H1 (cell line): Measurements from ENCODE around the gene CNGA4. TPM values are rescaled to one million over a fixed set of nuclear protein-coding genes. Genes with fewer than 3 reads are reported as not detected.

ENCODE experiments used
- ATF3 ChIP-seq: IDR thresholded peaks from 2 replicates; pipeline ENCODE4 v1.6.1; 2011; ENCODE audit warnings: low read depth, mild to moderate bottlenecking, low read length; ENCODE audit not compliant: insufficient read depth
- CHD1 ChIP-seq: IDR thresholded peaks from 2 replicates; pipeline ENCODE4 v1.6.1; 2012; ENCODE audit warnings: low read depth, low read length, improper control_type of control experiment
- CTCF ChIP-seq, 3 experiments: IDR thresholded peaks; 1 replicate in 2 of 3; 2 replicates in 1 of 3; pipeline versions ENCODE4 v1.5.1 to v1.6.1; 2011; ENCODE audit warnings: low read length in 3 of 3, mild to moderate bottlenecking in 3 of 3, inconsistent platforms in 2 of 3, low read depth in 1 of 3, moderate library complexity in 1 of 3; ENCODE audit not compliant: insufficient read depth in 1 of 3; ENCODE audit errors: control extremely low read depth in 1 of 3
- POU5F1 ChIP-seq: IDR thresholded peaks from 2 replicates; pipeline ENCODE4 v1.6.1; 2011; ENCODE audit warnings: low read depth, mild to moderate bottlenecking, low read length, moderate library complexity
- SP4 ChIP-seq: IDR thresholded peaks from 2 replicates; pipeline ENCODE4 v1.6.1; 2012; ENCODE audit warnings: low read length, inconsistent platforms
- TAF1 ChIP-seq: IDR thresholded peaks from 2 replicates; pipeline ENCODE4 v1.6.1; 2011; ENCODE audit warnings: mild to moderate bottlenecking, low read depth, low read length
- polyA plus RNA-seq, 7 experiments: library from polyadenylated mRNA; depleted of rRNA in 3 of 7; stranded (reverse) in 5 of 7; unstranded in 2 of 7; fragments of >200 nt in 5 of 7; fragments of 200-250 nt in 2 of 7; gene quantifications; 1 replicate in 5 of 7; 2 replicates in 1 of 7; 4 replicates in 1 of 7; pipeline versions ENCODE4 v1.2.1 to v1.2.3, GENCODE V29; 2011 to 2013; ENCODE audit warnings: missing spikeins in 2 of 7, mixed read lengths in 2 of 7
- total RNA-seq: library from RNA; stranded (reverse); fragmentation: NEBNext Ultra II Directional; extraction: Animal tissue kit (Norgen Biotek cat#: 25700); gene quantifications from 2 replicates; pipeline ENCODE4 v1.2.1, GENCODE V29; 2021

Gene CNGA4
- total and polyA plus RNA-seq, 2 of the 8 experiments (the other 6 are each of a cell fraction or from before 2014, with no cell fraction given), result 0.29 TPM; not detected in 1

- peak; percentile 3 to 19 (median 17) for TF ChIP-seq CTCF (IDR thresholded peaks at IDR 0.05; ENCODE audit: control extremely low read depth in 1 of 3, insufficient read depth in 1 of 3, low read depth in 1 of 3, low read length in 3 of 3)
- TF ChIP-seq SP4, result no peak
- no peak for TF ChIP-seq CHD1
- no peak for TF ChIP-seq TAF1
- TF ChIP-seq POU5F1, result no peak
- no peak for TF ChIP-seq ATF3
Measured at GRCh38 chr11:6258571-6259081, 19.7 kb downstream of the CNGA4 start (continued).
